ENCODE data around the gene DGCR8. TPM values are rescaled to one million over a fixed set of nuclear protein-coding genes. Genes with fewer than 3 reads are reported as not detected.

The DGCR8 gene
- total RNA-seq, 4 donors from 2014 or later = 13.2 to 56.2 (median 33.5) TPM

DNA sequence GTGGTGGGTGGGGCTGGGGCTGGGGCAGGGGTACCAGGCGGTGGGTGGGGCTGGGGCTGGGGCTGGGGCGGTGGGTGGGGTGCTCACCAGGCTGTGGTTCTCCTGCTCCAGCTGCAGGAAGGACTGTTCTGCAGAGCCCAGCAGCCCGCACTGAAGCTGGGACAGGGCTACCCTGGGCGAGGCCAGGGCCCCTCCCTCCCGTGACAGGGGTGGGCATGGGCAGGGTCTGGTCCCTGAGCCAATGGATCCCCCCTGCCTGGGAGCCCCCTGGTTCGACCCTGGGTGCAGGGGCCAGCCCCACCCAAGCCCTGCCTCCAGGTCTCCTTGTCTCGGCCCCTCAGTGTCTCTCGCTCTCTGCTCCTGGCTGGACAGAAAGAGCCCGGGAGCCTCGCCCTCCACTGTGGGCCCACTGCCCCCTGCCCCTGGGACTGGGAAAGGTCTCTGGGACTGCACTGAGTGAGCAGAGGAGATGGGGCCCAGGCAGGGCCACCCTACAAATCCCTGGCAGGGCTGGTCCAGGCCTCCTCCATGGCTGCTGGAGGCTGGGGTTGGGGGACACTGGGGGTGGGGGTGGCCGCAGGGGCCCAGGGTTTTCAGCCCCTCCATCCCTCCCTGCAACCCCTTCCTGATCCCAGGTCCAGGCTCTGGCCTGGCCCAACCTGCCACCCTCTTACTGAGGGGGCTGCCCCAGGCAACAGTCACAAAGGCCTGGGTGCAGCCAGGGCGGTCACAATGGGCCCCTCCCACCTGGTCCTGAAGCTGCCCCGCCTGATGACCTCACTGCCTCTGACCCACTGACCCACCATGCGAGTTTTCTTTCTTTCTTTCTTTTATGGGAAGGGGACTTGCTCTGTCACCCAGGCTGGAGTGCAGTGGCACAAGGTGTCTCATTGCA, 70.6 kb downstream of the DGCR8 start, which contains the start of gene CCDC188:
TSS of gene CCDC188 (minus strand) at position 675 of the 895 bp plus-strand sequence. CDS start at position 606, 69 bp downstream.
- no peaks in the 10 kb centered on the region for H3K4me1 ChIP-seq
- no peak within 1 kb of the TSS for H3K4me3 ChIP-seq
- DNase-seq = no peak
- TF ChIP-seq POLR2A (IDR thresholded peaks at IDR 0.05) = no peak
- TF ChIP-seq, protein P1, sequence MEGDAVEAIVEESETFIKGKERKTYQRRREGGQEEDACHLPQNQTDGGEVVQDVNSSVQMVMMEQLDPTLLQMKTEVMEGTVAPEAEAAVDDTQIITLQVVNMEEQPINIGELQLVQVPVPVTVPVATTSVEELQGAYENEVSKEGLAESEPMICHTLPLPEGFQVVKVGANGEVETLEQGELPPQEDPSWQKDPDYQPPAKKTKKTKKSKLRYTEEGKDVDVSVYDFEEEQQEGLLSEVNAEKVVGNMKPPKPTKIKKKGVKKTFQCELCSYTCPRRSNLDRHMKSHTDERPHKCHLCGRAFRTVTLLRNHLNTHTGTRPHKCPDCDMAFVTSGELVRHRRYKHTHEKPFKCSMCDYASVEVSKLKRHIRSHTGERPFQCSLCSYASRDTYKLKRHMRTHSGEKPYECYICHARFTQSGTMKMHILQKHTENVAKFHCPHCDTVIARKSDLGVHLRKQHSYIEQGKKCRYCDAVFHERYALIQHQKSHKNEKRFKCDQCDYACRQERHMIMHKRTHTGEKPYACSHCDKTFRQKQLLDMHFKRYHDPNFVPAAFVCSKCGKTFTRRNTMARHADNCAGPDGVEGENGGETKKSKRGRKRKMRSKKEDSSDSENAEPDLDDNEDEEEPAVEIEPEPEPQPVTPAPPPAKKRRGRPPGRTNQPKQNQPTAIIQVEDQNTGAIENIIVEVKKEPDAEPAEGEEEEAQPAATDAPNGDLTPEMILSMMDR (IDR thresholded peaks at IDR 0.05) = no peak
- H3K9me3 ChIP-seq = no peaks in the 10 kb centered on the region
- no peak within 1 kb of the TSS for H3K27ac ChIP-seq
- intact Hi-C loops (cut with DNase I; ENCODE audit: low total_unique reads) = no loop called here
- H3K27me3 ChIP-seq = no peaks in the 10 kb centered on the region
- H3K36me3 ChIP-seq = no peaks in the 10 kb centered on the region

DNA sequence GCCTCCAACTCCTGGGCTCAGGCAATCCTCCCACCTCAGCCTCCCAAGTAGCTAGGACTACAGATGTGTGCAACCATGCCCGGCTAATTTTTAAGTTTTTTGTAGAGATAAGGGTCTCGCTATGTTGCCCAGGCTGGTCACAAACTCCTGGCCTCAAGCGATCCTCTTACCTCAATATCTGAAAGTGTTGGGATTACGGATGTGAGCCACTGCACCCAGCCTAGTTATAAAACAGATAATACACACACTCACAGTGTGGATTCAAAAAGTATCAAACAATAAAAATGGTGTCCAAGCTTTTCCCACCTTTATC, 71.2 kb downstream of the DGCR8 start:
- H3K27ac ChIP-seq = no peak overlapping the region
- no peaks in the 10 kb centered on the region for H3K4me1 ChIP-seq
- intact Hi-C loops (cut with DNase I; ENCODE audit: low total_unique reads) = no loop called here
- no peak for TF ChIP-seq POLR2A (IDR thresholded peaks at IDR 0.05)
- TF ChIP-seq, protein P1 (IDR thresholded peaks at IDR 0.05) = no peak
- no peak for DNase-seq
- no peaks in the 10 kb centered on the region for H3K27me3 ChIP-seq
- H3K9me3 ChIP-seq = no peaks in the 10 kb centered on the region
- H3K36me3 ChIP-seq = no peaks in the 10 kb centered on the region
- H3K4me3 ChIP-seq = no peak overlapping the region

DNA sequence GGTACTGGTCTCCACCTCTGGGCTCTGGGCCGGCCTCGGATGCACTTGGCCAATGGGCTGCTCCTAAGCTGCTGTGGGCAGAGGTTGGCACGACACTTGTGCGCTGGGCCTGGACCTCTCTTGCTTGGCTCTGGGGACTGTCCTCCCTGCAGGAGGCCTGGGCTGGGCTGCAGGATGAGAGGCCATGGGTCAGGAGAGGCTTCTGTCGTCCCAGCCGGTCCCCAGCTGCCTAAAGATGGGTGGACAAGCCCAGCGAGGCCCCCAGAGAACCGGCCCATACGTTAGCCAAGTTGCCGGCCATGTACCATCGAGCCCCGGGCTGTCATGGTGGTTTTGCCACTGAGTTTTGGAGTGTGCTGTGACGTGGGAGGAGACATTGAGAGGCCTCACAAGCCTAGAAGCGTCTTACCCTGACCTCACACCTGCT, 72.4 kb downstream of the DGCR8 start:
- no peaks in the 10 kb centered on the region for H3K36me3 ChIP-seq
- DNase-seq = no peak
- no peak for TF ChIP-seq POLR2A (IDR thresholded peaks at IDR 0.05)
- TF ChIP-seq, protein P1 (IDR thresholded peaks at IDR 0.05) = no peak
- no peaks in the 10 kb centered on the region for H3K9me3 ChIP-seq
- H3K27me3 ChIP-seq = no peaks in the 10 kb centered on the region
- intact Hi-C loops (cut with DNase I; ENCODE audit: low total_unique reads) = no loop called here
- no peak overlapping the region for H3K27ac ChIP-seq
- no peaks in the 10 kb centered on the region for H3K4me1 ChIP-seq
- no peak overlapping the region for H3K4me3 ChIP-seq

DNA sequence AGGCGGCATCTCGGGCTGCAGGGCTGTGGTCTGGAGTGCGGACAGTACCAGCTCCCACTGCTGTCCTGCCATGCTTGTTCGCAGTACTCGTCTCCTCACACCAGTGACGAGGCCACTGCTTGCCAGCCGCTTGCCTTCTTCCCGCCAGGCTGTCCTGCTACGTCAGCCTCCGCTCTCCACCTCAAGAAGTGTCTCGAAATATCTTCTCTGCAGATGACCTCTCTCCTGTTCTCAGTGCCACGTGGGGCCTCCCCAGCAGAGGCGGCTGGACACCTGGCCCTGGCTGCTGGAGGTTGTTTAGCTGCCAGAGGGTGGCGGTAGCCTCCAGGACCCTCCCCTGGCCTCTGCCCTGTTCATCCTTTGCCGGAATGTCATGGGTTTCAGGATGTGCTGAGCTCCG, 73.9 kb downstream of the DGCR8 start:
- TF ChIP-seq, protein P1 (IDR thresholded peaks at IDR 0.05) = no peak
- TF ChIP-seq POLR2A (IDR thresholded peaks at IDR 0.05) = no peak

DNA sequence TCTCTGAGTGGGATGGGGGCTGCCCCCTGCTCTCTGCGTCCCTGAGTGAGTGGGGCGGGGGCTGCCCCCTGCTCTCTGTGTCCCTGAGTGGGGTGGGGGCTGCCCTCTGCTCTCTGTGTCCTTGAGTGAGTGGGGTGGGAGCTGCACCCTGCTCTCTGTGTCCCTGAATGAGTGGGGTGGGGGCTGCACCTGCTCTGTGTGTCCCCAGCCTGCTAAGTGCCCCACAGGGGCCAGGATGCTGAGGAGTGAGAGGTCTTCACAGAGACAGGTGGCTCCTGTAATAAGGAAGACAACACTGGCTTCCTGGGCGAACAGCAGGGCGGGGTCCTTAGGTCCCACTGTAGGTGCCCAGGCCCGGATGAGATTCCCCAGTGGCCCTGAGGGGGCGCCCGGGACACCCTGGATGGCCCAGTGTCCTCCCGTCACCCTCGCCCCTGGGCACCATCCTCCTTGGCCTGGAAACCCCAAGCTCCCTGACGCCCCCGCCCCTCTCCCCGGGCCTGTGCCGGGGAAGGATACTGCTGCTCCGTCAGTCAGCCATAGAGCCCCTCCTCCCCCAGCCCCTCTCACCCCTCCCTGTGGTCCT, 74.7 kb downstream of the DGCR8 start:
- Histone ChIP-seq H3K36me3 (no peaks in the 10 kb centered on the region), H3K27ac (no peak overlapping the region), H3K9me3 (no peaks in the 10 kb centered on the region), H3K4me1 (no peaks in the 10 kb centered on the region), H3K4me3 (no peak overlapping the region), H3K27me3 (no peaks in the 10 kb centered on the region)
- DNase-seq = no peak
- no peak for TF ChIP-seq POLR2A (IDR thresholded peaks at IDR 0.05)
- TF ChIP-seq, protein P1 (IDR thresholded peaks at IDR 0.05) = no peak
- intact Hi-C loops (cut with DNase I; ENCODE audit: low total_unique reads) = loop anchor here (5.0 kb wide), 1 partner anchor 128 kb away; no protein-coding TSS in a partner anchor

More for the DNA sequence above, 73.9 kb downstream of the DGCR8 start:
- Histone ChIP-seq H3K27ac (no peak overlapping the region), H3K9me3 (no peaks in the 10 kb centered on the region), H3K36me3 (no peaks in the 10 kb centered on the region), H3K4me1 (no peaks in the 10 kb centered on the region), H3K4me3 (no peak overlapping the region), H3K27me3 (no peaks in the 10 kb centered on the region)
- DNase-seq = no peak
- intact Hi-C loops (cut with DNase I; ENCODE audit: low total_unique reads) = no loop called here

Data from uterus (tissue), 4 donors.